ES-I3 (cell line): ENCODE results near the gene RHO.

Source experiments
- H3K36me3 ChIP-seq: 2 replicates; pipeline ENCODE4 v1.6.1; 2013; ENCODE audit warnings: mild to moderate bottlenecking, low read length, control low read depth, moderate library complexity; ENCODE audit not compliant: insufficient read depth
- H3K4me1 ChIP-seq: 2 replicates; pipeline ENCODE4 v1.6.1; 2013; ENCODE audit warnings: mild to moderate bottlenecking, control low read depth, low read length; ENCODE audit not compliant: insufficient read depth
- H3K9ac ChIP-seq: 2 replicates; pipeline ENCODE4 v1.6.1; 2013; ENCODE audit warnings: low read depth, mild to moderate bottlenecking, low read length, moderate library complexity
- H3K9me3 ChIP-seq: 2 replicates; pipeline ENCODE4 v1.6.1; 2013; ENCODE audit warnings: mild to moderate bottlenecking, low read length, moderate library complexity; ENCODE audit not compliant: control insufficient read depth, insufficient read depth

The RHO gene

DNA sequence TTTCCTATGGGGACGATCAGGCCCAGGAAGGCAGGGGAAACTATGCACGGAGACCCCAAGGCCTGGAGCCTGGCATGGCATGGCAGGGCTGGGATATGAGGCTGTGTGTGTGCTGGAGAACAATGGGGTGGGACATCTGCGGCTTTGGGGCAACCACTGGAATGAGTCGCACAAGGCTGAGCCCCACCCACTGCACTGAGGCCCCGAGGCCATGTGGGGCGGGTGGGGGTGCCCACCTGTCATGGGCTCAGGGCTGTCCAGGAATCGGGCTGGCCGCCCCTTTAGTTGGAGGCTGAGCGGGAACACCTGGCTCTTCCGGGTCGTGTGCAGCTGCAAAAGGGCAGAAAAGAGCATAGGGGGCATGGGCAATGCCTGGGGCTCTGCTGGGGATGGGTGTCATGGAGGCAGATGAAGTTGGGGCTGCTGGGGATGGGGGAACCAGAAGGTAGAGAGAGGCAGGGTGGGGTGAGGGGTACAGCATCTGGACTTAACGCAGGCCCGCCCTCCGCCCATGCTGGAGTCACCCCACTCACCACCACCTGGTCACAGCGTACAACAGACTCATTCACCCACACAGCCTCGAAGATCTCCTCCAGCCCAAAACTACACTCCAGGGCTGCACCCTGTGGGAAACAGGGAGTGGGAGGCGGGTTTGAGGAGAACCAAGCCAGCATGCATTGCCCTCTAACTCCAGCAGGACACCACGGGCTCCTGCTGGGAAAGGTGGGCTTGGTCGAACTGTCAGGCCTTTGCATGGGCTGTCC, 47.0 kb downstream of the RHO start:
- 0 out of 2 replicates have a peak, but pooled peaks cover 6% of the 10 kb centered on the region for H3K4me1 ChIP-seq
- H3K9me3 ChIP-seq, result no peaks in the 10 kb centered on the region
- peaks cover 7% of the 10 kb centered on the region for H3K36me3 ChIP-seq
- H3K9ac ChIP-seq, result no peak overlapping the region

DNA sequence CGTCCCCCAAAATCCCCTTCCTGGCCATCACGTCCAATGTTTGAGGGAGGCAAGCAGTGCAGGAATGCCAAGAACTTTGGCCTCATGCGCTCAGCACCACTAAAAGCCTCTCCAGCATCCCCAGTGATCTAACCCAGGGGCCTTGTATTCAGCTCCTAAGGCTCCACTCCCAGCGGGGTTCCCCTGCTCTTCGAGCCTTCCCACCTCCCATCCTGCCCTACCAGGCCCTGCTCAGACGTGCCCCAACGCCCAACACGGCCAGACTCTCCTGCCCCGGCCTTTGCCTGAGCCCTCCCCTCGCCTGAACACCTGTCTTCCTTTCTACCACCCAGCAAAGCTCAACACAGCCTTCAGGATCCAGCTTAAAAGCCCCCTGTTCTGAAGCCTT, 47.6 kb downstream of the RHO start:
- H3K4me1 ChIP-seq, result 0 out of 2 replicates have a peak, but pooled peaks cover 6% of the 10 kb centered on the region
- no peaks in the 10 kb centered on the region for H3K9me3 ChIP-seq
- peaks cover 10% of the 10 kb centered on the region for H3K36me3 ChIP-seq
- no peak overlapping the region for H3K9ac ChIP-seq

DNA sequence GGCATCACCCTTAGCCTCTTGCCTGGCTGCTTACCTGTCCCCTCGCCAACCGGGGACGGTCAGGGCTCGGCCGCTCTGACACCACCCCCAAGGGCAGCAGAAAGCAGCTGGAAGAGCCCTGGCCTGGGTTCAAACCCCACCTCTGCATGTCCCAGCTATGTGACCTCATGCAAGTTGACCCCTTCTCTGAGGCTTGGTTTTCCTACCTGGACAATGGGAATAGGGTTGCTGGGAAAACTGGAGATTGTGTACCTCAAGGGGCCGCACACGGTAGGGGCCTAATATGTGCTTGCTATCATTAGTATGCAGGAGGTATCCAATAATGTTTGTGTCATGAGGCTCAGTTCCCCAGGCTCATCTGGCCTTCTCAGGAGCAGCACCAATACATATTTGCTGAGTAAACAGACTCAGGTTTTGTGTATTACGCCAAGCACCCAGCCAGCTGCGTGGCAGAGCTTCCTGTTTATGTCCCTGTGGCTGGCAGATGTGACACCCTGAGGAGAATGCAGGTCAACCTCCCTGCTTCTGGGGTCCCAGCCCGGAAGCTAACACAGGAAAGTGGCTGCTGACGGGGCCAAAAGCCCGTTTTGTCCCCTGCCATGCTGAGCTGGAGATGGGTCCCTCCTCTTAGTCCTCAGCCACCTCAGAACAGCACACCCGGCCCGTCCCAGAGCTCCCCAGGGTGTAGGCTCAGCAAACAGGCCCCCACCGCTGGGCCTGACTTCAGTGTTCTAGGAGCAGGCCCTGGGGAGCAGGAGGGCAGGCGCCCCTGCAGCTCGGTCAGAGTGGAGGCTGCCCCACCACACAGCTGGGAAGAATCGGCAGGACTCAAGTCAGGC, 48.3 kb downstream of the RHO start:
- no peak overlapping the region for H3K9ac ChIP-seq
- no peaks in the 10 kb centered on the region for H3K9me3 ChIP-seq
- peaks cover 16% of the 10 kb centered on the region for H3K36me3 ChIP-seq
- H3K4me1 ChIP-seq, result 0 out of 2 replicates have a peak, but pooled peaks cover 6% of the 10 kb centered on the region

DNA sequence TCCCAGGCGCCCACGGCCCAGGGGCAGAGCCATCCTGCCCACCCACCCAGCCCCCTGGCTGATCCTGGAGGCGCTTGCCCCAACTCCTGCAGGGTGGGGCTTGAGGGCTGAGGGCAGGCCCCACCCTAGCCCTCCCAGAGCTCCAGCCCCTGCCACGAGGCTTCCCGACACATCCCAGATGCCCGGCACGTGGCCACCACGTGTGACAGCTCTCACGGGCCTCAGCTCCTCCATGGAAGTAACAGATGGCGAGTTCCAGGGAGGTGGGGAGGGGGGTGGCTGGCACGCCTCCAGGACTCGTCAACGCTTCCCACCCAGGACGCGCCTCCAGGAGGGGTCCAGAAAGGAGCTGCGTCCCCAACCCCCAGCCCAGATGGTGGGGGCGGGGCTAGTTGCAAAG, 48.9 kb downstream of the RHO start:
- Histone ChIP-seq H3K36me3 (peaks cover 19% of the 10 kb centered on the region), H3K9ac (no peak overlapping the region), H3K4me1 (0 out of 2 replicates have a peak, but pooled peaks cover 6% of the 10 kb centered on the region), H3K9me3 (no peaks in the 10 kb centered on the region)

DNA sequence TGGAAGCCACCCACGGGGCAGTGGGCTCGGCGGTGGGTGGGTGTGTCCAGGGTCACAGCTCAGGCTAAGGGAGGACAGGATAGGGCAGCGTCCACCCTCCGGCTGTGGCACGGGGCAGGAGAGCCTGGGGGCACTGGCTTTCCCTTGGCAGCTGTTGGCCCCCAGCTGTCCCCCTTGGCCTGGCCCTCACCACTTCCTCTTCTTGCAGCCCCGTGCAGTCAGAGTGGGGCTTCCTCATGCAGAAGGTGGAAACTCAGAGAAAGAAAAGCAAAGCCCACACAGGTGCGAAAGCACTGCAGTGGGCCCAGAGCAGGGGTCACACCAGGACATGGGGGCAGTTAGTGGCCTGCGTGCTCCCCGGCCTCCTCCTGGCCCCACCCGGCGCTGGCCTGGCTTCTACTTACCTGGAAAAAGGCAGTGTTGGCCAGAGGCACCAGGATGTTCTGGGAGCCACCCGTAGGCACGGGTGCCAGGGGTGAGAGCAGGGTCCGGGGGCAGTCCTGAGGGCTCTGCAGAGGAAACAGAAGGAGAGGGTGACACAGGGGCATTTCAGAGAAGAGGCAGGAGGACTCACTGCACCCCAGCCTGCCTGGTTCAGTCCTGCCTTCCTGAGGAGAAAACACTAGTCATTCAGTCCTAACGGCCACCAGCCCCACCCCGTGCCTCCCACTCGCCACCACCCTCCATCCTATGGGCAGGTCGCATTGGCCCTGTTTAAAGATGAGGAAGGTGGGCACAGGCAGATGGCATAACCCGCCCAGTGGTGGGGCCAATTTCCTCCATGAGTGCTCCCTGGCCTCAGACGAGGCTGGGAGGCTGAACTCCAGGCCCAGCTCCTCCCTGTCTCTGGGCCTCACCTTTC, 49.7 kb downstream of the RHO start:
- H3K36me3 ChIP-seq, result peaks cover 24% of the 10 kb centered on the region
- H3K4me1 ChIP-seq, result 0 out of 2 replicates have a peak, but pooled peaks cover 6% of the 10 kb centered on the region
- no peak overlapping the region for H3K9ac ChIP-seq
- no peaks in the 10 kb centered on the region for H3K9me3 ChIP-seq

DNA sequence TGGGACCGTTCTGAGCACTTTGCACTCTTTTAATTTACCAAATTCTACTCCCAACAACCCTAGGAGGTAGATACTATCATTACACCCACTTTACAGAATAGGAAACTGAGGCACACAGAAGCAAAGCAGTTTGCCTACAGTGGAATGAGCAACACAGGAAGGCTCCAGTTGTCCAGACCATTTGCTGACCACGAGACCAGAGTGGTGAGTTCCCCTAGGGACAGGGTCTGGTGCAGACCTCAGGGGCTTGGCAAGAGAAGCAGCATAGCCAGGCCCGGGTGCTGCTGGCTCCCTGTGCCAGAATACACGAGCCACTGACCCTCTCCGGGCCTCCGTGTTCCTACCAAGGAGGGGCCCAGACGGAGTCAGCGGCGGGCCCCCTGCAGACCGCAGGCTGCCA, 51.6 kb downstream of the RHO start:
- Histone ChIP-seq H3K9ac (no peak overlapping the region), H3K4me1 (0 out of 2 replicates have a peak, but pooled peaks cover 6% of the 10 kb centered on the region), H3K36me3 (peaks cover 31% of the 10 kb centered on the region), H3K9me3 (no peaks in the 10 kb centered on the region)

DNA sequence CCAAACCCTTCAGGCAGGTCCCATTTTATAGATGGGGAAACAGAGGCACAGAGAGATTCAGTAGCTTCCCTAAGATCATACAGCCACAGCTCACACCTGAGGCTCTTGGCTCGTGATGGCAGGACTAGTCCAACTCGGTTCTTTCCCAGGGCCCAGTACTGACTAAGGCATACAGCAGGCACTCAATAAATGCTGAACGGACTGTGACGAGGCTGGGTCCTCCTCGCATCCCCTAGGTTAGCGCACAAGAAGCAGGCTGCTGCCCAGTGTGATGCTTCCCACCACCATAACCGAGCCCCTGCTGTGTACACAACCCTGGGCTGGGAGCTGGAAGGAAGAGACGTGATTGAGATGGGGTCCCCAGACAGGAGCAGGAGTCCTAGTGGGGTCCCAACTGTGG, 53.2 kb downstream of the RHO start:
- Histone ChIP-seq H3K9me3 (no peaks in the 10 kb centered on the region), H3K4me1 (no peaks in the 10 kb centered on the region), H3K36me3 (peaks cover 38% of the 10 kb centered on the region), H3K9ac (no peak overlapping the region)

DNA sequence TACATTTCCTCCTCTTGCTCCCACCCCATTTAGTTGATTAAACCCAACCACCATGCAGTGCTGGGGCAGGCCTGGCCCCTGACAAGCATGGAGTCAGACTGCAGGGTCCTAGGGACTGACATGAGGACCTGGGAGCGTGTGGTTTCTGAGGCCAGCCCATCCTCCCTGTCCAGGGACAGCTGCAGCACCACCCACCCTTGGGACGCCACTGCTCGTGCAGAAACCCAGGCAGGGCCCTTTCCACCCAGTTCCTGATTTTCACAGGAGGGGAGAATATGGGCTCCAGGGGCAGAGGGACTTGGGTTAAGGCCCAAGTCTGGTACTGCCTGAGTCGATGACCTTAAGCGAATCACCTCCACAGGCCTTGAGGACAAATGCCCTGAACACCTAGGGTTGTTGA, 54.4 kb downstream of the RHO start:
- Histone ChIP-seq H3K9ac (no peak overlapping the region), H3K36me3 (peaks cover 36% of the 10 kb centered on the region), H3K4me1 (no peaks in the 10 kb centered on the region)

DNA sequence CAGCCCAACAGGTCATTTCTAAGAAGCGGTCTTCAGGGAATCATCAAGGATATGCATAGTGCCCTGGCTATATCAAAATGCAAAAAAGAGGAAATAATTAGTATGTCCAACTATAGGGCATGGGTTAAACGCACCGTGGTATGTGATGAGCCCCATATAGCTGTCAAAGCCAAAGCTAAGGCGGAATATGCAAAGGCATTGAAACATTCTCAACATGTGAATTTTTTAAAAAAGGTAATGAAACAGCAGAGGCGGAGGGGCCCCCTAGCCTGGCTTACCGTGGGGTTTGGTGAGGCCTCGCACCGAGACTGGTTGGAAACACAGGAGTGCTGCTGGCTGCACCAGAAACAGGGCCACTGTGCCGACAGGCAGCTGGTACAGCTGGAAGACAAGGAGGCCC, 54.9 kb downstream of the RHO start:
- H3K36me3 ChIP-seq, result peaks cover 36% of the 10 kb centered on the region
- H3K9ac ChIP-seq, result no peak overlapping the region
- no peaks in the 10 kb centered on the region for H3K4me1 ChIP-seq
- H3K9me3 ChIP-seq, result no peaks in the 10 kb centered on the region

More for the DNA sequence above, 54.4 kb downstream of the RHO start:
- no peaks in the 10 kb centered on the region for H3K9me3 ChIP-seq

DNA sequence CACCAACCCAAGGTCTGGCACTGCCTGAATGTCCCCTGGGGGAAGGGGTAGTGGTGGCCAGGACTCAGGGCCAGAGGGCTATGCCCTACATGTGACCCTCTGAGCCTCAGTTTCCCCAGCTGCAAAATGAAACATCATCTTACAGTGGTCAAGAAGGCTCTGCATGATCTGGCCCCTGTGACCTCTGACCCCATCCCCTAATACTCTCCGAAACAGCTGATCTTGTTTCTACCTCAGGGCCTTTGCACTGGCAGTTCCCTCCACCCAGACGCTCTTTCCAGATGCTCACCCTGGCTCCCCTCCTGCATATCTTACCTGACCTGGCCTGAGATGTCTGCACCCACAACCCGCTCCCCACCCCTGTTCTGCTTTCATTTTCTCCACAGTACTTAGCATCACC, 56.2 kb downstream of the RHO start:
- no peaks in the 10 kb centered on the region for H3K9me3 ChIP-seq
- no peak overlapping the region for H3K9ac ChIP-seq
- peaks cover 30% of the 10 kb centered on the region for H3K36me3 ChIP-seq
- H3K4me1 ChIP-seq, result no peaks in the 10 kb centered on the region
